ENCODE measurements around the gene OBSCN.

The OBSCN gene

DNA sequence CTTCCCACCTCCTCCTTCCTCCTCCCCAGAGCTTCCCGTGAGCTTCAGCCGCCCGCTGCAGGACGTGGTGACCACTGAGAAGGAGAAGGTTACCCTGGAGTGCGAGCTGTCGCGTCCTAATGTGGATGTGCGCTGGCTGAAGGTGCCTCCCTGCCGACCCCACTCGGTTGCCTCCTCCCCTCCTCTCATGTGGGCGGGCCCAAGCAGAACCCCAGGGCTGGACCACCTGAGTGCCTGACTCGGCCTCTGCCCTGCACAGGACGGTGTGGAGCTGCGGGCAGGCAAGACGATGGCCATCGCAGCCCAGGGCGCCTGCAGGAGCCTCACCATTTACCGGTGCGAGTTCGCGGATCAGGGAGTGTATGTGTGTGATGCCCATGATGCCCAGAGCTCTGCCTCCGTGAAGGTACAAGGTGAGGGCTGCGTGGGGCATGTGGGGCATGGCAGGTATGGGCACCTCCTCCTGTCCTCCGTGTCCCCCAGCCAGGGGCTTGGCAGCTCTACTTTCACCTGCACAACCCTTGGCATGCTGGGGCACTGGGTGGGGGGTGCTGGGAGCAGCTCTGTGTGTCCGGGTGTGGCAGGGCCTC lies 69.2 kb downstream of the OBSCN start:
- DNase-seq (ENCODE audit: low read depth in 1 of 2, low spot score in 1 of 2), result no peak

- DNase-seq (ENCODE audit: low read depth in 1 of 2, low spot score in 1 of 2), result no peak
Observed at GRCh38 chr1:228277491-228278431, 69.9 kb downstream of the OBSCN start.

DNA sequence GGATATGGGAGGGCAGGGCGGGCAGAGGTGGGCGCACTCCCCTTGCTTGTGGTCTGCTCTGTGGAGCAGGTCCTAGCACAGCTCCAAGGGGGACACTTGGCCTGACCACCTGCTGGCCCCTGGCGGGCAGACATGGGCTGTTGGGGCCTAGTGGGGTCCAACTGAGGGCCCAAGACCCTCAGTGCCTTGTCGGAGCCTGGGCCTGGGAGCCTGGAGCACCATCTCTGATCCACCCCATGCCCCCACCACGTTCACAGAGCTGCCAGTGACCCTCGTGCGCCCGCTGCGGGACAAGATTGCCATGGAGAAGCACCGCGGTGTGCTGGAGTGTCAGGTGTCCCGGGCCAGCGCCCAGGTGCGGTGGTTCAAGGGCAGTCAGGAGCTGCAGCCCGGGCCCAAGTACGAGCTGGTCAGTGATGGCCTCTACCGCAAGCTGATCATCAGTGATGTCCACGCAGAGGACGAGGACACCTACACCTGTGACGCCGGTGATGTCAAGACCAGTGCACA lies 70.6 kb downstream of the OBSCN start:
- no peak for DNase-seq (ENCODE audit: low read depth in 1 of 2, low spot score in 1 of 2)

GRCh38 chr1:228279011-228279721 lies 71.3 kb downstream of the OBSCN start:
- no peak for DNase-seq (ENCODE audit: low read depth in 1 of 2, low spot score in 1 of 2)

DNA sequence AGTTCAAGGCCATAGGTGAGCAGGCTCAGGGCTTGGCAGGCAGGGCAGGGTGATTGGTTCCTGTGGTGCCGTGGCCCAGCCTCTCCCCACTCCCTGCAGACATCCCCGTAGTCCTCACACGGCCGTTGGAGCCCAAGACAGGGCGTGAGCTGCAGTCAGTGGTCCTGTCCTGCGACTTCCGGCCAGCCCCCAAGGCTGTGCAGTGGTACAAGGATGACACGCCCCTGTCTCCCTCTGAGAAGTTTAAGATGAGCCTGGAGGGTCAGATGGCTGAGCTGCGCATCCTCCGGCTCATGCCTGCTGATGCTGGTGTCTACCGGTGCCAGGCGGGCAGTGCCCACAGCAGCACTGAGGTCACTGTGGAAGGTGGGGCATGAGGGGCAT lies 71.9 kb downstream of the OBSCN start:
- no peak for DNase-seq (ENCODE audit: low read depth in 1 of 2, low spot score in 1 of 2)

DNA sequence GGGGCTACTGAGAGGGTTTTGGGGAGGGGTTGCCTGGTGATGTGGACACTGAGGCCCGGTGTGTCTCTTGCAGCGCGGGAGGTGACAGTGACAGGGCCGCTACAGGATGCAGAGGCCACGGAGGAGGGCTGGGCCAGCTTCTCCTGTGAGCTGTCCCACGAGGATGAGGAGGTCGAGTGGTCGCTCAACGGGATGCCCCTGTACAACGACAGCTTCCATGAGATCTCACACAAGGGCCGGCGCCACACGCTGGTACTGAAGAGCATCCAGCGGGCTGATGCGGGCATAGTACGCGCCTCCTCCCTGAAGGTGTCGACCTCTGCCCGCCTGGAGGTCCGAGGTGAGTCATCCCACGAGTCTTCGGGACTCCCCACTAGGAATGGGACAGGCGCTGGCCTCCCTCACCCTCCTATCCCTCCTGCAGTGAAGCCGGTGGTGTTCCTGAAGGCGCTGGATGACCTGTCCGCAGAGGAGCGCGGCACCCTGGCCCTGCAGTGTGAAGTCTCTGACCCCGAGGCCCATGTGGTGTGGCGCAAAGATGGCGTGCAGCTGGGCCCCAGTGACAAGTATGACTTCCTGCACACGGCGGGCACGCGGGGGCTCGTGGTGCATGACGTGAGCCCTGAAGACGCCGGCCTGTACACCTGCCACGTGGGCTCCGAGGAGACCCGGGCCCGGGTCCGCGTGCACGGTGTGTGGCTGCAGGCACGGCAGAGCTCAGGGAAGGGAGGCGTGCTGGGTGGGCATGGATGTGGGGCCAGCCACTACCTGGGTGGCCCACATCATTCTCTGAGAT lies 72.5 kb downstream of the OBSCN start:
- DNase-seq (ENCODE audit: low read depth in 1 of 2, low spot score in 1 of 2), result no peak

DNA sequence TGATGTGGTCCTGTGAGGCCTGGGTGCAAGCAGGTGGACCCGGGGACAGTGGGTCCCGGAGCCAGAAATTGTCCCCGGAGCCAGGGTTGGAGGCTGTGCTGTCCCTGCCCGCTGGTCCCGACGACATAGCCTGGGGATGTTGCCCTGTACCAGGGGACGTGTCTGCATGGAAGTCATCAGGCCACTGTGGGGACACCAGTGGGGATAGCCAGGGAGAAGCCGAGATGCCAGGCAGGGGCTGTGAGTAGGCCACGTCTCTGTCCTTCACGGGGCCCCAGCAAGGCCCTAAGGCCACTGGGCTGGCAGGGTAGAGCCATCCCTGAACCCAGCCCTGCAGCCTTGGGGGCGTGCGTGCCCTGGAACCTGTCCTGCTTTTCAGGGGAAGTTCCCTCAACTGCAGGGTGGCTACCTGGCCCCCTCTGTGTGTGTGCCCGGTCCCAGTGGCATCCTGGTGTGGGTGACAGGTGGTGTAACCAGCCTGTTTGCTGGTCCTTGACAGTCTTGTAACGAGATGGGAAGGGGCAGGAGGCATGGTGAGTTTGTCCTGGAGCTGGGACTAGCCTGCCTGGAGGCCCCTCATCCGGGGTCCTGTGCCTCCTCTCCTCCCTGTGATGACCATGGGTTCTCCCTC lies 73.2 kb downstream of the OBSCN start:
- DNase-seq (ENCODE audit: low read depth in 1 of 2, low spot score in 1 of 2), result no peak

GRCh38 chr1:228281631-228282328 lies 73.9 kb downstream of the OBSCN start:
- no peak for DNase-seq (ENCODE audit: low read depth in 1 of 2, low spot score in 1 of 2)

DNA sequence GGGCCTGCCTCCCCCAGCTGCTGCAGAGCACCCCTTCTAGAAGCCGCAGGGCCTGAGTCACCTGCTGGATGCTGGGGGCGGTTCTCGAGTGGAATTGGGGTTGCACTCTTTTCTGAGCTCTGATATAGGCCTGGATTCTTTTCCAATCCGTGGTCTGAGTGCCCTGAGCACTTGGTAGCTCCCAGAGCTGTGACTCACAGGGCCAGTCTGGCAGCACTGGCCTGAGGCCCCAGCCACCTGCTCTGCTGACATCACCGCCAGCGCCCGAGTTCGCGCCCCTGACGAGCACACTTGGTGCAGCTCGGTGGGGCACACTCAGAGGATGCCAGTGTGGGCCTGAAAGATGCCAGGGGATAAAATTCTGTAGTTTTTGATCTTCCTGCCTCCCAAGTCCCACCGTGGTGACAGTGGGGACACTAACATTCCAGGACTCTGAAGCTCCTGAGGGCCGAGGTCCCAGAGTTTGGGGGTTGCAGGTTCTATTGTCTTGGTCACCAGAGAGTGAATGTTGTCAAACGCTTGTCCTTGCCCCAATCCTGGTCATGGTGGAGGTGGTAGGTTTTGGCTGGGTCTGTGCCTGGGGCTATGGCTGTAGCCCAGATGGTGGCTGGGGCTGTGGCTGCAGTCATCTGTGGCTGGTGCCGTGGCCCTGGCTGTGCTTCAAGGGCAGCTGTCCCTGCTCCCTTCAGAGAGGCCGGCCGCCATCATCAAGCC lies 74.6 kb downstream of the OBSCN start:
- no peak for DNase-seq (ENCODE audit: low read depth in 1 of 2, low spot score in 1 of 2)

GRCh38 chr1:228283043-228283371 lies 75.2 kb downstream of the OBSCN start:
- DNase-seq (ENCODE audit: low read depth in 1 of 2, low spot score in 1 of 2), result no peak

DNA sequence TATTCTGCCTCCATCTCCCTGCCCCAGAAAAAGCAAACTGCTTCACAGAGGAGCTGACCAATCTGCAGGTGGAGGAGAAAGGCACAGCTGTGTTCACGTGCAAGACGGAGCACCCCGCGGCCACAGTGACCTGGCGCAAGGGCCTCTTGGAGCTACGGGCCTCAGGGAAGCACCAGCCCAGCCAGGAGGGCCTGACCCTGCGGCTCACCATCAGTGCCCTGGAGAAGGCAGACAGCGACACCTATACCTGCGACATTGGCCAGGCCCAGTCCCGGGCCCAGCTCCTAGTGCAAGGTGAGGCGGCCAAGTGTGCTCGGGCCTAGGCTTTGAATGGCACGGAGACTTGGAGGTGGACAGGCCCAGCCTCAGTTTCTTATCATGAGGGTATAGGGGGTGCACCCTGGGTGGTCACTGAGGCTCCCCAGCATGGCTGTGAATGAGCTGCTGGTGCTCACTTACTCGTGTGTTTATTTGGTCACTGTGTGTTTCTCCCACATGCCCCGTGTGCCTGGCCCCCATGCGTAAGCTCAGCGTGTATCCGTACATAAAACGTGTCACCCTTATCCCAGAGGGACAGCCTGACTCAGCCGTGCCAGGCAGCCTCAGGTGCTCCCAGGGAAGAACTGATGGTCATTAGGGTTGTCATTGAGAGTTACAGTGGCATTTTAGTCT lies 75.8 kb downstream of the OBSCN start:
- no peak for DNase-seq (ENCODE audit: low read depth in 1 of 2, low spot score in 1 of 2)

DNA sequence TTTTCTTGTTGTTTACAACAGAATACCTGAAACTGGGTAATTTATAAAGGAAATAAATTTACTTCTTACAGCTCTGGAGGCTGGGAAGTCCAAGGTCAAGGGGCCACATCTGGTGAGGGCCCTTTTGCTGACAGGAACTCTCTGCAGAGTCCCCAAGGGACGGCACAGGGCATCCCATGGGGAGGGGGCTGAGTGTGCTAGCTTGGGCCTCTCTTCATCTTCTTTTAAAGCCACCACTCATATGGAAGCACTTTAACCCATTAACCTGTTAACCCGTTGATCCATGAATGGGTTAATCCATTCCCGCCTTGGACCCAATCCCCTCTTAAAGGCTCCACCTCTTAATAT lies 76.3 kb downstream of the OBSCN start:
- DNase-seq (ENCODE audit: low read depth in 1 of 2, low spot score in 1 of 2), result no peak

DNA sequence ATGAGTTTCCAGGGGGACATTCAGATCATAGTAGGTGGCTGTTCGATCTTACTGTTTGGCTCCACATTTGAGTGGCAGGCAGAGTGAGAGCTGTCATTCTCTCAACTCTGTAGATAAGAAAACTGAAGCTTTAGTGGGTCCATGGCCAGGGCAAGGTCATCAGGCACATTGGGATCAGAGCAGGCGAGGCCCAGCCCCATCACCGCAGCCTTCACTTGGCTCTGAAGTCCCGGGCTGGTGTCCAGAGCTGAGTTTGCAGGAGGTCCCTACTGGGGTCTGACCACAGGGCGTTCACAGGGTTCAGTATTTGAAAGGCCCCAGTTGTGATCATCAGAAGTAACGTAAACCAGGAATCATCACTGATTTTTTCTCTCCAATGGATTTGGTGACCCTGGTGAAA lies 76.7 kb downstream of the OBSCN start:
- no peak for DNase-seq (ENCODE audit: low read depth in 1 of 2, low spot score in 1 of 2)

- no peak for DNase-seq (ENCODE audit: low read depth in 1 of 2, low spot score in 1 of 2)
Observed at GRCh38 chr1:228285661-228286504, 78.0 kb downstream of the OBSCN start.

DNA sequence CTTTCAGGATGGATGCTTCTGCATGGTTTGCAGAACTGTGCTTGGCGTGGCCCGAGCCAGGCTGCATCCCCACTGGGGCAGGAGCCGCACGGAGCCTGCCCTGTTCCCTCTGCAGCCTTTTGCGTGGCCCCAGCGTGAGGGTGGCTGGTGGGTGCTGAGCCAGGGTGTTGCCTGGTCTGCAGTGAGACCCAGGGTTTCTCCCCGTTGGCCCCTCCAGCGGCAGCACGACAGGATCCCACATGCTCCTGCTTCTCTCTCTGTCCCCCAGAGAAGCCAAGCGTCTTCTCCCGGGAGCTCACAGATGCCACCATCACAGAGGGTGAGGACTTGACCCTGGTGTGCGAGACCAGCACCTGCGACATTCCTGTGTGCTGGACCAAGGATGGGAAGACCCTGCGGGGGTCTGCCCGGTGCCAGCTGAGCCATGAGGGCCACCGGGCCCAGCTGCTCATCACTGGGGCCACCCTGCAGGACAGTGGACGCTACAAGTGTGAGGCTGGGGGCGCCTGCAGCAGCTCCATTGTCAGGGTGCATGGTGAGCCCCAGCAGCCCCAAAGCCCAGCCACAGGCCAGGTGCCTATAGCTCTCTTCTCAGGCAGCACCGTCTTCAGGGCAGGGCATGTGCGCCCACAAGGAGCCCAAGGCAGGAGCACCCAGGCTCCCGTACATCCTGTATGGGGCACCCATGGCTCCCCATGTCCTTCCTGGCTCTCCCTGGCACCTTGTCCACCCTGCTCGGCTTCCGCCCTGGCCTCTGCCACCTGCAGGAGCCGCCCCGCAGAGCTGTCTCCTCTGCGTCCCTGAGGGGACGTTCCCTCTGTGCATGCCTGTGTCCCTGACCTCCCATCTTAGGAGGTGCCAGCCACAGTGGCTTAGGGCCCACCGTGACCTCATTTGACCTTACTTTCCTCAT lies 78.9 kb downstream of the OBSCN start:
- DNase-seq (ENCODE audit: low read depth in 1 of 2, low spot score in 1 of 2), result no peak

DNA sequence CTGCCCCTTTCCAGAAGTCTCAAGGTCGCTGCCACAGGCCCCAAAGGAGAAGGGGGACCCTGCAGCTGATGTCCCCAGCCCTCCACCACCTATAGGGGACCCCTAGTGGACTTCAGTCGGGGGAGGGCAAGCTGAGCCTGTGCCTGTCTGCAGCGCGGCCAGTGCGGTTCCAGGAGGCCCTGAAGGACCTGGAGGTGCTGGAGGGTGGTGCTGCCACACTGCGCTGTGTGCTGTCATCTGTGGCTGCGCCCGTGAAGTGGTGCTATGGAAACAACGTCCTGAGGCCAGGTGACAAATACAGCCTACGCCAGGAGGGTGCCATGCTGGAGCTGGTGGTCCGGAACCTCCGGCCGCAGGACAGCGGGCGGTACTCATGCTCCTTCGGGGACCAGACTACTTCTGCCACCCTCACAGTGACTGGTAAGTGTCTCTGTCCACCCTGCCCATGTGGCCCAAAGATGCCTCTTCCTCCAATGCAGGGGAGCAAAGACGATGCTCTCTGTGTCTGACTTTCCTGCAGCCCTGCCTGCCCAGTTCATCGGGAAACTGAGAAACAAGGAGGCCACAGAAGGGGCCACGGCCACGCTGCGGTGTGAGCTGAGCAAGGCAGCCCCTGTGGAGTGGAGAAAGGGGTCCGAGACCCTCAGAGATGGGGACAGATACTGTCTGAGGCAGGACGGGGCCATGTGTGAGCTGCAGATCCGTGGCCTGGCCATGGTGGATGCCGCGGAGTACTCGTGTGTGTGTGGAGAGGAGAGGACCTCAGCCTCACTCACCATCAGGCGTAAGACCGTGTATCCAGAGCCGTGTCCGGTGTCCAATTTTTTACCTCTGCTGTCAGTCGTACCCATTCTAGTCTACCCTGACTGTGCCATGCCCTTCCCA lies 79.9 kb downstream of the OBSCN start:
- DNase-seq (ENCODE audit: low read depth in 1 of 2, low spot score in 1 of 2), result no peak

All from activated CD4-positive, alpha-beta T cell treated with anti-CD3 and anti-CD28 coated beads, Interleukin-2, amount 50 U/mL, for 24 hours (primary cell).